GM12878 (cell line): ENCODE measurements around the gene TAF11. TPM values are rescaled to one million over a fixed set of nuclear protein-coding genes. Genes with fewer than 3 reads are reported as not detected.

Source experiments
- ATAC-seq: fragments of 200-7000 bp; cut with Tn5 transposase; 3 replicates; pipeline ENCODE4 v1.9.1; 2020; ENCODE audit warnings: mild to moderate bottlenecking, moderate library complexity
- BruUV-seq: library from RNA; stranded (reverse); fragments of 400-500 nt; replicated peaks from 2 replicates; lab custom pipeline; 2021; lab: Mats Ljungman, UMichigan
- CTCF ChIA-PET: fragments of 300-600 bp; sonication (Branson Sonifier 250); formaldehyde crosslinking; extraction: SDS; loops from one replicate; lab custom pipeline; 2021; ENCODE audit warnings: inconsistent platforms; lab: Yijun Ruan, JAX
- POLR2A ChIA-PET: fragments of 350-600 bp; formaldehyde crosslinking; extraction: SDS; loops from one replicate; lab custom pipeline; 2021; ENCODE audit warnings: inconsistent platforms; lab: Charles Lee
- RAD21 ChIA-PET: fragments of 300-600 bp; sonication (Branson Sonifier 250); formaldehyde crosslinking; loops from one replicate; lab custom pipeline; 2023; ENCODE audit warnings: antibody characterized with exemption; ENCODE audit not compliant: unreplicated experiment; lab: Charles Lee
- SMC1A ChIA-PET: fragments of 300-600 bp; sonication (Branson Sonifier 250); formaldehyde crosslinking; loops from one replicate; lab custom pipeline; 2023; ENCODE audit not compliant: unreplicated experiment, uncharacterized antibody; lab: Charles Lee
- DNase-seq: peaks from one replicate; pipeline ENCODE4 v3.0.0-alpha.2; 2011; ENCODE audit warnings: low read depth, low spot score
- FAIRE-seq: peaks from 3 replicates; lab custom pipeline; 2011; peaks lifted over from hg19 to GRCh38; lab: Jason Lieb, UNC
- H2AFZ ChIP-seq: 2 replicates; pipeline ENCODE4 v1.6.0; 2011; ENCODE audit warnings: low read depth, low read length, control low read depth; ENCODE audit not compliant: control insufficient read depth
- H3K27ac ChIP-seq: 2 replicates; pipeline ENCODE4 v1.5.1; 2011; ENCODE audit warnings: control low read depth; ENCODE audit not compliant: control insufficient read depth, insufficient read depth
- H3K27me3 ChIP-seq, 2 experiments: replicated peaks in 1 of 2; 2 replicates each; pipeline versions ENCODE4 v1.6.0 to v1.6.1; 2011; ENCODE audit warnings: low read length in 1 of 2; ENCODE audit not compliant: control insufficient read depth in 2 of 2, insufficient read depth in 2 of 2
- H3K36me3 ChIP-seq, 2 experiments: 2 replicates each; pipeline ENCODE4 v1.5.1; 2011; ENCODE audit warnings: low read length in 1 of 2; ENCODE audit not compliant: control insufficient read depth in 2 of 2, insufficient read depth in 2 of 2
- H3K4me1 ChIP-seq: 2 replicates; pipeline ENCODE4 v1.6.1; 2011; ENCODE audit warnings: mild to moderate bottlenecking, low read length, moderate library complexity, mixed read lengths; ENCODE audit not compliant: control insufficient read depth, insufficient read depth
- H3K4me2 ChIP-seq: 2 replicates; pipeline ENCODE4 v1.6.0; 2011; ENCODE audit warnings: control low read depth; ENCODE audit not compliant: control insufficient read depth, insufficient read depth
- H3K4me3 ChIP-seq: fragments of 200-600 bp; sonication (generic); 2 replicates; pipeline ENCODE4 v1.5.1; 2016
- H3K79me2 ChIP-seq: 2 replicates; pipeline ENCODE4 v1.6.0; 2011; ENCODE audit warnings: low read length; ENCODE audit not compliant: control insufficient read depth, insufficient read depth
- H3K9ac ChIP-seq: 2 replicates; pipeline ENCODE4 v1.8.0; 2011; ENCODE audit warnings: low read length, control low read depth, mixed read lengths; ENCODE audit not compliant: control insufficient read depth, insufficient read depth
- H3K9me3 ChIP-seq: replicated peaks from 3 replicates; pipeline ENCODE4 v1.5.1; 2011; ENCODE audit warnings: mild to moderate bottlenecking, low read length; ENCODE audit not compliant: control insufficient read depth, insufficient read depth
- H4K20me1 ChIP-seq: 2 replicates; pipeline ENCODE4 v1.6.0; 2011; ENCODE audit not compliant: control insufficient read depth, insufficient read depth
- ATF3 ChIP-seq: IDR thresholded peaks from 2 replicates; pipeline ENCODE4 v1.6.1; 2011; ENCODE audit warnings: low read depth, mild to moderate bottlenecking, low read length, moderate library complexity, borderline replicate concordance; ENCODE audit errors: extremely low read depth
- CBX5 ChIP-seq: sonication (generic); IDR thresholded peaks from 2 replicates; pipeline ENCODE4 v1.6.1; 2016; ENCODE audit warnings: low read depth, moderate library complexity, mild to moderate bottlenecking, inconsistent platforms
- EP300 ChIP-seq, 2 experiments: fragments of 150-350 bp in 1 of 2; IDR thresholded peaks; 2 replicates each; pipeline ENCODE4 v1.6.1; 2011 to 2012; ENCODE audit warnings: low read depth in 2 of 2, low read length in 2 of 2, borderline replicate concordance in 1 of 2, improper control_type of control experiment in 1 of 2, inconsistent platforms in 1 of 2; ENCODE audit not compliant: control insufficient read depth in 1 of 2
- ESRRA ChIP-seq: IDR thresholded peaks from 2 replicates; pipeline ENCODE4 v1.6.1; 2012; ENCODE audit warnings: mild to moderate bottlenecking, low read length, improper control_type of control experiment
- HDGF ChIP-seq: fragments of 450-650 bp; IDR thresholded peaks from 2 replicates; pipeline ENCODE4 v1.6.1; 2016; ENCODE audit warnings: antibody characterized with exemption
- IRF4 ChIP-seq: IDR thresholded peaks from 2 replicates; pipeline ENCODE4 v1.6.1; 2011; ENCODE audit warnings: low read depth, low read length
- MXI1 ChIP-seq: fragments of 150-350 bp; IDR thresholded peaks from 2 replicates; pipeline ENCODE4 v1.6.1; 2011; ENCODE audit warnings: low read depth, mild to moderate bottlenecking, inconsistent platforms, low read length, improper control_type of control experiment
- NFIC ChIP-seq: IDR thresholded peaks from 2 replicates; pipeline ENCODE4 v1.6.1; 2012; ENCODE audit warnings: low read depth, mild to moderate bottlenecking, inconsistent platforms, low read length, moderate library complexity
- NFXL1 ChIP-seq: fragments of 450-650 bp; IDR thresholded peaks from 2 replicates; pipeline ENCODE4 v1.6.1; 2017; ENCODE audit warnings: antibody characterized with exemption, mild to moderate bottlenecking, borderline replicate concordance
- NR2C1 ChIP-seq: fragments of 450-650 bp; IDR thresholded peaks from 2 replicates; pipeline ENCODE4 v1.6.1; 2017; ENCODE audit warnings: antibody characterized with exemption, mild to moderate bottlenecking, moderate library complexity
- NRF1 ChIP-seq: conservative IDR thresholded peaks from 2 replicates; pipeline ENCODE4 v1.6.1; 2011; ENCODE audit warnings: mild to moderate bottlenecking, low read depth, low read length, improper control_type of control experiment
- POU2F2 ChIP-seq: IDR thresholded peaks from 3 replicates; pipeline ENCODE4 v1.6.1; 2011; ENCODE audit warnings: low read depth, mild to moderate bottlenecking, low read length, borderline replicate concordance
- SP1 ChIP-seq: IDR thresholded peaks from one replicate; pipeline ENCODE4 v1.6.1; 2011; ENCODE audit warnings: low read depth, low read length
- SPI1 ChIP-seq: IDR thresholded peaks from 2 replicates; pipeline ENCODE4 v1.6.1; 2011; ENCODE audit warnings: low read depth, mild to moderate bottlenecking, low read length, moderate library complexity, borderline replicate concordance; ENCODE audit not compliant: insufficient read depth
- SREBF1 ChIP-seq: IDR thresholded peaks from 2 replicates; pipeline ENCODE4 v1.6.1; 2012; ENCODE audit warnings: mild to moderate bottlenecking, low read length
- TCF3 ChIP-seq: IDR thresholded peaks from 2 replicates; pipeline ENCODE4 v1.6.1; 2012; ENCODE audit warnings: low read depth, mild to moderate bottlenecking, low read length, borderline replicate concordance; ENCODE audit not compliant: insufficient read depth
- ZBED1 ChIP-seq: IDR thresholded peaks from 2 replicates; pipeline ENCODE4 v1.6.1; 2016; ENCODE audit warnings: borderline replicate concordance
- ZNF274 ChIP-seq: IDR thresholded peaks from one replicate; pipeline ENCODE4 v1.8.0; 2011; ENCODE audit not compliant: insufficient read length, insufficient read depth
- ZNF622 ChIP-seq: fragments of 450-650 bp; IDR thresholded peaks from 2 replicates; pipeline ENCODE4 v1.6.1; 2017; ENCODE audit warnings: mild to moderate bottlenecking, inconsistent platforms
- WGBS: methylation state at CpG from one replicate; pipeline ENCODE4 v1.1.6; 2016; ENCODE audit warnings: low lambda C conversion rate; ENCODE audit not compliant: insufficient replicate concordance, insufficient coverage; ENCODE audit errors: missing lambda C conversion rate; 5-methylcytosine and 5-hydroxymethylcytosine counted together
- in situ Hi-C: fragments of 300-500 bp; cut with MboI; formaldehyde crosslinking; loops from 9 replicates; pipeline ENCODE4 v1.14.3; 2018; ENCODE audit warnings: mixed read lengths
- intact Hi-C: fragments of 100-400 bp; cut with micrococcal nuclease; formaldehyde crosslinking; loops from one replicate; pipeline ENCODE4 v1.14.2; 2022; ENCODE audit not compliant: unreplicated experiment
- polyA plus RNA-seq, 11 experiments: library from polyadenylated mRNA; depleted of rRNA in 4 of 11; unstranded in 6 of 11; stranded (reverse) in 5 of 11; fragments of >200 nt; fragmentation: Nextera tagmentation in 4 of 11; fragmentation: Illumina TruSeq in 1 of 11; extraction: Ambion mirVana in 4 of 11; extraction: Trizol in 1 of 11; gene quantifications; 1 replicate in 1 of 11; 2 replicates in 10 of 11; pipeline versions ENCODE4 v1.2.1 to v1.2.3, GENCODE V29; 2011 to 2016; ENCODE audit warnings: inconsistent platforms in 2 of 11, missing spikeins in 2 of 11, low read depth in 1 of 11
- total RNA-seq, 4 experiments: library from RNA; depleted of rRNA in 3 of 4; stranded (reverse); fragments of >200 nt in 3 of 4; fragmentation: Illumina TruSeq in 1 of 4; extraction: Trizol in 1 of 4; gene quantifications; 2 replicates each; pipeline versions ENCODE4 v1.2.1 to v1.2.3, GENCODE V29; 2013 to 2021

TAF11 gene
- total and polyA plus RNA-seq, 10 of the 15 experiments (the other 5 are each of a cell fraction or from before 2014, with no cell fraction given), result 24.6 to 59.2 (median 32.0) TPM

- no peak for TF ChIP-seq TCF3
- TF ChIP-seq ATF3, result no peak
- no peak for TF ChIP-seq ZNF622
- TF ChIP-seq CBX5, result no peak
- no peak for TF ChIP-seq NFIC
Observed at GRCh38 chr6:34836451-34836850, 51.4 kb downstream of the TAF11 start (continued).

- BruUV-seq, result no TSS peak
- Histone ChIP-seq H4K20me1 (no peaks in the 10 kb centered on the region), H3K4me3 (no peak overlapping the region), H3K4me2 (no peak overlapping the region), H2AFZ (no peak overlapping the region), H3K36me3 (peaks cover 11 to 18% of the 10 kb centered on the region in 2 experiments), H3K4me1 (no peaks in the 10 kb centered on the region), H3K9me3 (no peaks in the 10 kb centered on the region), H3K9ac (no peak overlapping the region), H3K27ac (no peak overlapping the region), H3K27me3 (no peaks in the 10 kb centered on the region), H3K79me2 (no peaks in the 10 kb centered on the region)
- WGBS, result 94% methylated on average over 4 of the region's 4 CpGs
- DNase-seq (no peak), FAIRE-seq (no peak), ATAC-seq (no peak)
- ChIA-PET POLR2A (interaction anchor here (0.5 kb wide), 1 partner anchor 12 kb away, joined by 3 read pairs; no protein-coding TSS in a partner anchor), SMC1A (no interaction called here), RAD21 (no interaction called here), CTCF (no interaction called here)
- in situ Hi-C loops (no loop called here), intact Hi-C loops (no loop called here)
- TF ChIP-seq SP1 (no peak), ESRRA (no peak), ZBED1 (no peak), POU2F2 (no peak), SPI1 (no peak), NR2C1 (no peak), ZNF274 (no peak), NRF1 (no peak), NFIC (no peak), SREBF1 (no peak), CBX5 (no peak), HDGF (no peak), MXI1 (no peak), IRF4 (no peak), EP300 (IDR thresholded peaks at IDR 0.05; ENCODE audit: borderline replicate concordance in 1 of 2, control insufficient read depth in 1 of 2, low read depth in 2 of 2, low read length in 2 of 2) (no peak), TCF3 (no peak), NFXL1 (no peak)
Observed at GRCh38 chr6:34836008-34836407, 51.8 kb downstream of the TAF11 start.
